Gastroesophageal sphincter (tissue), 4 donors: ENCODE data around the gene SLC39A3. TPM values are rescaled to one million over a fixed set of nuclear protein-coding genes. Genes with fewer than 3 reads are reported as not detected.

Experiments used
- ATAC-seq: fragments of 150-250 bp; one replicate; pipeline ENCODE4 v1.9.1; 2016; ENCODE audit warnings: mild to moderate bottlenecking, moderate library complexity
- H3K27ac ChIP-seq, 4 donors: fragments of 200-600 bp; sonication (generic) in 3 of 4; 1 replicate in 3 of 4; 2 replicates in 1 of 4; pipeline ENCODE4 v1.5.1; 2016 to 2019
- H3K27me3 ChIP-seq: fragments of 200-600 bp; sonication (generic); one replicate; pipeline ENCODE4 v1.5.1; 2019
- H3K36me3 ChIP-seq, 2 donors: fragments of 200-600 bp; sonication (generic); one replicate each; pipeline ENCODE4 v1.5.1; 2019; ENCODE audit warnings: control low read depth in 1 of 2
- H3K4me1 ChIP-seq, 3 donors: fragments of 200-600 bp; sonication (generic); 1 replicate in 2 of 3; 2 replicates in 1 of 3; pipeline ENCODE4 v1.5.1; 2016 to 2019; ENCODE audit warnings: control low read depth in 2 of 3
- H3K4me3 ChIP-seq, 2 donors: fragments of 200-600 bp; sonication (generic); one replicate each; pipeline ENCODE4 v1.5.1; 2019; ENCODE audit warnings: mild to moderate bottlenecking in 1 of 2, moderate library complexity in 1 of 2
- H3K9me3 ChIP-seq, 3 donors: fragments of 200-600 bp; sonication (generic); one replicate each; pipeline ENCODE4 v1.5.1; 2017 to 2019; ENCODE audit warnings: control low read depth in 2 of 3
- CTCF ChIP-seq, 4 experiments: fragments of 200-600 bp in 2 of 4; fragments of 450-650 bp in 2 of 4; sonication (generic) in 1 of 4; IDR thresholded peaks; one replicate each; pipeline ENCODE4 v1.5.1; 2017 to 2019; ENCODE audit warnings: antibody characterized with exemption in 4 of 4, mild to moderate bottlenecking in 2 of 4, moderate library complexity in 2 of 4
- EP300 ChIP-seq: sonication (generic); formaldehyde crosslinking; IDR thresholded peaks from one replicate; pipeline ENCODE4 v1.6.1; 2017; ENCODE audit warnings: antibody characterized with exemption, mild to moderate bottlenecking
- POLR2A ChIP-seq, 2 donors: fragments of 450-650 bp; IDR thresholded peaks; one replicate each; pipeline ENCODE4 v1.6.1; 2017; ENCODE audit warnings: antibody characterized with exemption in 2 of 2, mild to moderate bottlenecking in 2 of 2, moderate library complexity in 1 of 2
- POLR2AphosphoS5 ChIP-seq: sonication (generic); formaldehyde crosslinking; IDR thresholded peaks from one replicate; pipeline ENCODE4 v1.6.1; 2017; ENCODE audit warnings: antibody characterized with exemption
- WGBS, 2 donors: methylation state at CpG; one replicate each; pipeline ENCODE4 v1.1.5; 2018; ENCODE audit warnings: low coverage in 1 of 2; 5-methylcytosine and 5-hydroxymethylcytosine counted together
- total RNA-seq, 4 donors: library from RNA; depleted of rRNA; stranded (reverse); fragments of >200 nt; gene quantifications; one replicate each; pipeline ENCODE4 v1.1.0, GENCODE V29; 2016

Gene SLC39A3
- total RNA-seq, 4 donors from 2014 or later: 26.3 to 42.7 (median 30.7) TPM

- 89 to 93% methylated on average over 4 to 5 of the region's 6 CpGs for WGBS, 2 donors
- peak overlapping the region in 1 of 2 donors; percentile 18 for H3K4me3 ChIP-seq
- H3K27me3 ChIP-seq: no peaks in the 10 kb centered on the region
- peaks cover 0 to 10% of the 10 kb centered on the region in 2 donors for H3K36me3 ChIP-seq
- H3K9me3 ChIP-seq: no peaks in the 10 kb centered on the region
- no peak for ATAC-seq
- H3K4me1 ChIP-seq: no peaks in the 10 kb centered on the region
- H3K27ac ChIP-seq: peak overlapping the region in 1 of 4 donors; percentile 56
- TF ChIP-seq EP300: no peak
- no peak for TF ChIP-seq CTCF (IDR thresholded peaks at IDR 0.05)
- no peak for TF ChIP-seq POLR2A (IDR thresholded peaks at IDR 0.05)
- no peak for TF ChIP-seq POLR2AphosphoS5
Observed at GRCh38 chr19:2685204-2685704, 54.6 kb downstream of the SLC39A3 start.

GRCh38 chr19:2683430-2684003 is 56.3 kb downstream of the SLC39A3 start:
- ATAC-seq: no peak
- TF ChIP-seq EP300 (no peak), POLR2AphosphoS5 (no peak), POLR2A (IDR thresholded peaks at IDR 0.05) (no peak), CTCF (IDR thresholded peaks at IDR 0.05) (no peak)
- Histone ChIP-seq H3K27ac (no peak overlapping the region), H3K27me3 (no peaks in the 10 kb centered on the region), H3K4me1 (no peaks in the 10 kb centered on the region), H3K36me3 (peaks cover 0 to 10% of the 10 kb centered on the region in 2 donors), H3K9me3 (no peaks in the 10 kb centered on the region), H3K4me3 (no peak overlapping the region)
- 80 to 92% methylated on average over 7 to 16 of the region's 20 CpGs for WGBS, 2 donors

Other genes starting within 250 kb of the SLC39A3 start
- gene GNG7, start 37.3 kb downstream of the SLC39A3 start, total RNA-seq: 10 to 100 TPM in 2 of 4 donors, 1 to 10 TPM in 2; 4.7 to 15.6 (median 9.2) TPM
- gene DIRAS1, start 18.6 kb downstream of the SLC39A3 start, total RNA-seq: 10 to 100 TPM in 3 of 4 donors, 1 to 10 TPM in 1; 4.7 to 25.8 (median 11.7) TPM
- gene SGTA, start 43.3 kb upstream of the SLC39A3 start, total RNA-seq: 10 to 100 TPM; 45.3 to 65.5 (median 47.2) TPM
- gene THOP1, start 45.5 kb upstream of the SLC39A3 start, total RNA-seq: 10 to 100 TPM; 26.9 to 58.4 (median 38.7) TPM
- 1 to 10 TPM; 3.5 to 7.8 (median 5.5) TPM for gene ZNF554, start 79.9 kb upstream of the SLC39A3 start, total RNA-seq
- gene ZNF555, start 101.5 kb upstream of the SLC39A3 start, total RNA-seq: 10 to 100 TPM in 1 of 4 donors, 1 to 10 TPM in 3; 4.2 to 10.9 (median 7.6) TPM
- under 1 TPM in 3 of 4 donors, not detected in 1; 0.27 to 0.47 (median 0.27) TPM for gene ZNF556, start 127.3 kb upstream of the SLC39A3 start, total RNA-seq
- gene ZNF57, start 160.9 kb upstream of the SLC39A3 start, total RNA-seq: 1 to 10 TPM; 1.3 to 3.8 (median 2.8) TPM
- 1 to 10 TPM; 2.2 to 6.8 (median 3.4) TPM for gene ZNF77, start 205.0 kb upstream of the SLC39A3 start, total RNA-seq
- gene TLE6, start 237.5 kb upstream of the SLC39A3 start, total RNA-seq: under 1 TPM in 3 of 4 donors, not detected in 1; 0.19 to 0.64 (median 0.40) TPM